ENCODE data around the gene IRF8. TPM values are rescaled to one million over a fixed set of nuclear protein-coding genes. Genes with fewer than 3 reads are reported as not detected.

The IRF8 gene, protein sequence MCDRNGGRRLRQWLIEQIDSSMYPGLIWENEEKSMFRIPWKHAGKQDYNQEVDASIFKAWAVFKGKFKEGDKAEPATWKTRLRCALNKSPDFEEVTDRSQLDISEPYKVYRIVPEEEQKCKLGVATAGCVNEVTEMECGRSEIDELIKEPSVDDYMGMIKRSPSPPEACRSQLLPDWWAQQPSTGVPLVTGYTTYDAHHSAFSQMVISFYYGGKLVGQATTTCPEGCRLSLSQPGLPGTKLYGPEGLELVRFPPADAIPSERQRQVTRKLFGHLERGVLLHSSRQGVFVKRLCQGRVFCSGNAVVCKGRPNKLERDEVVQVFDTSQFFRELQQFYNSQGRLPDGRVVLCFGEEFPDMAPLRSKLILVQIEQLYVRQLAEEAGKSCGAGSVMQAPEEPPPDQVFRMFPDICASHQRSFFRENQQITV
- not detected in 2 replicates for total RNA-seq

DNA sequence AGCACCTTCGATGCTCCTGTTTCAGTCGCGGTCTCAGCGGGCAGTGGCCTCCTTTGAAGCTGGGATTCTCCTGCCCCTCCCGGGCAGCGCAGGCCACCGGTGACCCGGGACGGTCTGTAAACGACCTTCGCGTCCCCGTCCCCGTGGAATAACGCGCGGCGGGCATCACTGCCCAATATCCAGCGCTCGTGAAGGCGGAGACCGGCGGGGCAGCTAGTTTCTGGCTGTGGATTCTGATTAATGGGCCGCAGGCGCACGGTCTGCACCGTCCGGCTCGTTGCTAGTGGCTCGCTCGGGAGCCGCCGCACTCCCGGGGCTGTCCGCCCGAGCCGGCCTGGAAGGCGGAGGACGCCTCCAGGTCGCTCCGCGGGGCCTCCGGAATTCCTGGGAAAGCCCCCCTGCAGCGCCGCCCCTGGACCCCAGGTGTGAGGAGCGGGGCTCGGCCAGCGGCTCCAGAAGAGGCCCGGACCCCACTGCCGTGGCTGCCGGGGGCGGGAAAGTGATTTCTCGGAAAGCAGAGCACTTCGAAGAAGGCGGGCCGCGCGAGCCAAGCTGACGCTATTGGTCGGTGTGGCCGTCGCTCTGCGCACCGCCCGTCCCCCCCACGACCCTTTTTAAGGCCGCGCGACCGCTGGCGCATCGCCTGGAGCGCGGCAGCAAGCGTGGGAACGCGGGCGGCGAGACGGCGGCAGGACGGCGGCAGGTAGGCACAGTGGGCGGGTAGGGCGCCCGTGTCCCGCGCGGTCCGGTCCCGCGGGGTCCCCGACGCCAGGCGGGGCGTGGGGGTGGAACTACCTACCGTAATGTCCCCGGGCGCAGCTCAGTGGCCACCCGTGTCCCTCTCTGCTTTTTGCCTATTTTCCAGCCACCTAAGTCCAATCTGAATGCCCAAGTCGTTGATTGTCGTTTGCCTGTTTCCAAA, at the start of gene IRF8:
IRF8 (plus strand) TSS at position 642 of the 922 bp plus-strand sequence. CDS start 3,854 bp downstream, outside the sequence.

Other genes starting within 250 kb of the IRF8 start
- 22.4 and 25.1 TPM in 2 replicates for gene GINS2, start 210.2 kb upstream of the IRF8 start, total RNA-seq
- gene C16orf74, start 148.1 kb upstream of the IRF8 start, total RNA-seq = 62.1 and 68.8 TPM in 2 replicates
- gene EMC8, start 99.6 kb upstream of the IRF8 start, total RNA-seq = 42.9 and 56.0 TPM in 2 replicates
- gene COX4I1, start 99.5 kb upstream of the IRF8 start, total RNA-seq = 605 and 677 TPM in 2 replicates

Data from airway epithelial cell (primary cell).